HepG2 (cell line): Measurements from ENCODE around the gene TPD52L2. TPM values are rescaled to one million over a fixed set of nuclear protein-coding genes. Genes with fewer than 3 reads are reported as not detected.

Experiments used
- ADNP ChIP-seq: sonication (generic); formaldehyde crosslinking; IDR thresholded peaks from 2 replicates; pipeline ENCODE4 v1.4.0; 2020; ENCODE audit warnings: missing genetic modification reagents
- FOXJ3 ChIP-seq: sonication (generic); formaldehyde crosslinking; IDR thresholded peaks from 2 replicates; pipeline ENCODE4 v1.4.0; 2020; ENCODE audit warnings: missing genetic modification reagents, mild to moderate bottlenecking, borderline replicate concordance
- HCFC1 ChIP-seq: fragments of 150-350 bp; IDR thresholded peaks from 2 replicates; pipeline ENCODE4 v1.6.1; 2014; ENCODE audit warnings: low read depth, low read length
- HDAC2 ChIP-seq: sonication (generic); formaldehyde crosslinking; IDR thresholded peaks from 2 replicates; pipeline ENCODE4 v1.4.0; 2020; ENCODE audit warnings: missing genetic modification reagents
- HNRNPK ChIP-seq: fragments of 200-400 bp; formaldehyde crosslinking; IDR thresholded peaks from 2 replicates; pipeline ENCODE4 v1.6.1; 2018; ENCODE audit warnings: low read length, low read depth, moderate library complexity, mild to moderate bottlenecking; ENCODE audit not compliant: poor library complexity, severe bottlenecking
- JUND ChIP-seq: sonication (generic); formaldehyde crosslinking; IDR thresholded peaks from 2 replicates; pipeline ENCODE4 v1.8.0; 2022; ENCODE audit warnings: mild to moderate bottlenecking, missing genetic modification reagents
- KDM2A ChIP-seq: sonication (generic); formaldehyde crosslinking; IDR thresholded peaks from 2 replicates; pipeline ENCODE4 v1.4.0; 2020; ENCODE audit warnings: low read depth, missing genetic modification reagents, borderline replicate concordance
- KLF16 ChIP-seq, 2 experiments: sonication (generic) in 1 of 2; formaldehyde crosslinking in 1 of 2; IDR thresholded peaks; 2 replicates each; pipeline versions ENCODE4 v1.6.1 to v1.8.0; 2016 to 2023; ENCODE audit warnings: missing genetic modification reagents in 2 of 2, missing compliant biosample characterization in 1 of 2
- NFATC3 ChIP-seq: sonication (generic); formaldehyde crosslinking; IDR thresholded peaks from 2 replicates; pipeline ENCODE4 v1.5.1; 2020; ENCODE audit warnings: mild to moderate bottlenecking, missing genetic modification reagents
- NFYC ChIP-seq: IDR thresholded peaks from 2 replicates; pipeline ENCODE4 v1.6.1; 2016; ENCODE audit warnings: missing genetic modification reagents, missing compliant biosample characterization
- POLR2G ChIP-seq: fragments of 200-400 bp; formaldehyde crosslinking; IDR thresholded peaks from 2 replicates; pipeline ENCODE4 v1.6.1; 2018; ENCODE audit warnings: mild to moderate bottlenecking, low read depth, low read length, moderate library complexity
- SNAPC2 ChIP-seq: sonication (generic); formaldehyde crosslinking; IDR thresholded peaks from 2 replicates; pipeline ENCODE4 v1.8.1; 2022; ENCODE audit warnings: mild to moderate bottlenecking, missing genetic modification reagents
- ZFP62 ChIP-seq: sonication (generic); formaldehyde crosslinking; IDR thresholded peaks from 2 replicates; pipeline ENCODE4 v1.4.0; 2020; ENCODE audit warnings: missing genetic modification reagents
- ZNF337 ChIP-seq: sonication (generic); formaldehyde crosslinking; IDR thresholded peaks from 2 replicates; pipeline ENCODE4 v1.5.1; 2020; ENCODE audit warnings: missing genetic modification reagents, low read depth, mild to moderate bottlenecking, borderline replicate concordance
- ZNF546 ChIP-seq: sonication (generic); formaldehyde crosslinking; conservative IDR thresholded peaks from 2 replicates; pipeline ENCODE4 v1.8.1; 2023; ENCODE audit warnings: mild to moderate bottlenecking, missing genetic modification reagents
- ZNF563 ChIP-seq: sonication (generic); formaldehyde crosslinking; IDR thresholded peaks from 2 replicates; pipeline ENCODE4 v1.8.0; 2022; ENCODE audit warnings: mild to moderate bottlenecking, moderate library complexity, missing genetic modification reagents
- ZNF629 ChIP-seq: sonication (generic); formaldehyde crosslinking; conservative IDR thresholded peaks from 2 replicates; pipeline ENCODE4 v1.5.0; 2020; ENCODE audit warnings: missing genetic modification reagents
- ZSCAN5A ChIP-seq: sonication (generic); formaldehyde crosslinking; IDR thresholded peaks from 2 replicates; pipeline ENCODE4 v1.8.0; 2022; ENCODE audit warnings: mild to moderate bottlenecking, missing genetic modification reagents, borderline replicate concordance
- polyA plus RNA-seq, 8 experiments: library from polyadenylated mRNA; depleted of rRNA in 3 of 8; stranded (reverse) in 7 of 8; unstranded in 1 of 8; fragments of >200 nt; fragmentation: Illumina TruSeq in 4 of 8; extraction: Trizol in 4 of 8; gene quantifications; 2 replicates each; pipeline versions ENCODE4 v1.2.1 to v1.2.3, GENCODE V29; 2011 to 2016; ENCODE audit warnings: low read depth in 4 of 8, missing spikeins in 1 of 8, mixed read lengths in 1 of 8; ENCODE audit not compliant: insufficient read depth in 1 of 8
- total RNA-seq, 5 experiments: library from RNA; depleted of rRNA; stranded (reverse); fragments of >200 nt; fragmentation: Illumina TruSeq; extraction: Trizol; gene quantifications; 2 replicates each; pipeline ENCODE4 v1.2.3, GENCODE V29; 2016; ENCODE audit warnings: low read depth in 1 of 5
- TF ChIP-seq, protein P1 (sequence below), 2 experiments: sonication (generic) in 1 of 2; formaldehyde crosslinking in 1 of 2; IDR thresholded peaks; 2 replicates each; pipeline versions ENCODE4 v1.6.1 to v1.9.0; 2014 to 2022; ENCODE audit warnings: antibody characterized with exemption in 1 of 2, borderline replicate concordance in 1 of 2, inconsistent platforms in 1 of 2, low read depth in 1 of 2, missing genetic modification reagents in 1 of 2
- TF ChIP-seq, protein P2 (sequence below): sonication (generic); formaldehyde crosslinking; IDR thresholded peaks from 2 replicates; pipeline ENCODE4 v1.4.0; 2020; ENCODE audit warnings: missing genetic modification reagents

The TPD52L2 gene
- total and polyA plus RNA-seq, 2 of the 13 experiments (the other 11 are each of a cell fraction or from before 2014, with no cell fraction given), result 156 to 184 TPM

DNA sequence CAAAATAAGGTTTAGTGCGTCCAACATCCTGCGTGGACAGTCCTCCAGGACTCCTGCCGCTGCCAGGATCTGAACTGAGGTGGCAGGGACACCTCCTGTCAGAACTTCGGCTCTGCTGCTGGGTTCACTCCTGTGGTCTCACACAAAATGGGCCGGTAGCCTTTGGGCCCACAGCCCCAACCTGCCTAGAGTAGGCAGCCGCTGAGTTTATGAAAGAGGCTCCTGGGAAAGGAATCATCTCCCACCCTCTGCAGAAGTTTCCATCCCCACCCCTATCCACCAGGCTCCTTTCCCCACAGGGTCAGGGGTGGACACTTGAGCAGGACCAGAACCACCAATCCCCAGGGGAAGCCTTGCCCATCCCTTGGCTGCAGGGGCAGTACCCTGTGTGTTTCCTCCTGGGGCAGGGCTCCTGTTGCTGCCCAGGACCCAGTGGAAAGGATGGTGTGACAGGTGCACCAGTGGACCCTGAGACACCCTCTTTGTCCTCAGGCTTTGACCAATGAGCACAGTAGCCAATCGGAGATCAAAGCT, 5.8 kb upstream of the TPD52L2 start (continued):
- TF ChIP-seq, protein P1, sequence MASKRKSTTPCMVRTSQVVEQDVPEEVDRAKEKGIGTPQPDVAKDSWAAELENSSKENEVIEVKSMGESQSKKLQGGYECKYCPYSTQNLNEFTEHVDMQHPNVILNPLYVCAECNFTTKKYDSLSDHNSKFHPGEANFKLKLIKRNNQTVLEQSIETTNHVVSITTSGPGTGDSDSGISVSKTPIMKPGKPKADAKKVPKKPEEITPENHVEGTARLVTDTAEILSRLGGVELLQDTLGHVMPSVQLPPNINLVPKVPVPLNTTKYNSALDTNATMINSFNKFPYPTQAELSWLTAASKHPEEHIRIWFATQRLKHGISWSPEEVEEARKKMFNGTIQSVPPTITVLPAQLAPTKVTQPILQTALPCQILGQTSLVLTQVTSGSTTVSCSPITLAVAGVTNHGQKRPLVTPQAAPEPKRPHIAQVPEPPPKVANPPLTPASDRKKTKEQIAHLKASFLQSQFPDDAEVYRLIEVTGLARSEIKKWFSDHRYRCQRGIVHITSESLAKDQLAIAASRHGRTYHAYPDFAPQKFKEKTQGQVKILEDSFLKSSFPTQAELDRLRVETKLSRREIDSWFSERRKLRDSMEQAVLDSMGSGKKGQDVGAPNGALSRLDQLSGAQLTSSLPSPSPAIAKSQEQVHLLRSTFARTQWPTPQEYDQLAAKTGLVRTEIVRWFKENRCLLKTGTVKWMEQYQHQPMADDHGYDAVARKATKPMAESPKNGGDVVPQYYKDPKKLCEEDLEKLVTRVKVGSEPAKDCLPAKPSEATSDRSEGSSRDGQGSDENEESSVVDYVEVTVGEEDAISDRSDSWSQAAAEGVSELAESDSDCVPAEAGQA (IDR thresholded peaks at IDR 0.05; ENCODE audit: low read depth), result no peak
- TF ChIP-seq, protein P1 (CRISPR knock-in tag; IDR thresholded peaks at IDR 0.05; ENCODE audit: borderline replicate concordance), result peak; percentile 75; the same call in 1 of the 2 replicates
- no peak for TF ChIP-seq NFYC
- TF ChIP-seq FOXJ3 (CRISPR knock-in tag), result no peak
- TF ChIP-seq ZNF337 (CRISPR knock-in tag), result no peak
- TF ChIP-seq KDM2A (CRISPR knock-in tag), result no peak
- peak; percentile 61 for TF ChIP-seq ZNF546
- TF ChIP-seq ZNF563 (CRISPR knock-in tag), result peak; percentile 16; the same call in 1 of the 2 replicates
- no peak for TF ChIP-seq JUND (CRISPR knock-in tag)
- TF ChIP-seq ZFP62 (CRISPR knock-in tag), result no peak
- no peak for TF ChIP-seq NFATC3
- no peak for TF ChIP-seq HCFC1
- 0 out of 2 replicates have a peak, but pooled peaks have one; percentile 34 for TF ChIP-seq ZNF629
- no peak for TF ChIP-seq SNAPC2 (CRISPR knock-in tag)
- TF ChIP-seq ADNP (CRISPR knock-in tag), result 0 out of 2 replicates have a peak, but pooled peaks have one; percentile 21
- TF ChIP-seq KLF16 (CRISPR knock-in tag; IDR thresholded peaks at IDR 0.05), result no peak
- TF ChIP-seq HDAC2 (CRISPR knock-in tag), result no peak
- no peak for TF ChIP-seq ZSCAN5A (CRISPR knock-in tag)
- TF ChIP-seq POLR2G, result peak; percentile 25
- no peak for TF ChIP-seq HNRNPK
- TF ChIP-seq, protein P2, sequence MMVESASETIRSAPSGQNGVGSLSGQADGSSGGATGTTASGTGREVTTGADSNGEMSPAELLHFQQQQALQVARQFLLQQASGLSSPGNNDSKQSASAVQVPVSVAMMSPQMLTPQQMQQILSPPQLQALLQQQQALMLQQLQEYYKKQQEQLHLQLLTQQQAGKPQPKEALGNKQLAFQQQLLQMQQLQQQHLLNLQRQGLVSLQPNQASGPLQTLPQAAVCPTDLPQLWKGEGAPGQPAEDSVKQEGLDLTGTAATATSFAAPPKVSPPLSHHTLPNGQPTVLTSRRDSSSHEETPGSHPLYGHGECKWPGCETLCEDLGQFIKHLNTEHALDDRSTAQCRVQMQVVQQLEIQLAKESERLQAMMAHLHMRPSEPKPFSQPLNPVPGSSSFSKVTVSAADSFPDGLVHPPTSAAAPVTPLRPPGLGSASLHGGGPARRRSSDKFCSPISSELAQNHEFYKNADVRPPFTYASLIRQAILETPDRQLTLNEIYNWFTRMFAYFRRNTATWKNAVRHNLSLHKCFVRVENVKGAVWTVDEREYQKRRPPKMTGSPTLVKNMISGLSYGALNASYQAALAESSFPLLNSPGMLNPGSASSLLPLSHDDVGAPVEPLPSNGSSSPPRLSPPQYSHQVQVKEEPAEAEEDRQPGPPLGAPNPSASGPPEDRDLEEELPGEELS, result no peak
